GM12801 (cell line): ENCODE data around the gene BTBD17.

Experiments used
- TF ChIP-seq, protein P1 (sequence below): IDR thresholded peaks from one replicate; pipeline ENCODE4 v1.5.1; 2011; ENCODE audit warnings: control low read depth; ENCODE audit not compliant: insufficient read length; ENCODE audit errors: extremely low read depth

The BTBD17 gene

DNA sequence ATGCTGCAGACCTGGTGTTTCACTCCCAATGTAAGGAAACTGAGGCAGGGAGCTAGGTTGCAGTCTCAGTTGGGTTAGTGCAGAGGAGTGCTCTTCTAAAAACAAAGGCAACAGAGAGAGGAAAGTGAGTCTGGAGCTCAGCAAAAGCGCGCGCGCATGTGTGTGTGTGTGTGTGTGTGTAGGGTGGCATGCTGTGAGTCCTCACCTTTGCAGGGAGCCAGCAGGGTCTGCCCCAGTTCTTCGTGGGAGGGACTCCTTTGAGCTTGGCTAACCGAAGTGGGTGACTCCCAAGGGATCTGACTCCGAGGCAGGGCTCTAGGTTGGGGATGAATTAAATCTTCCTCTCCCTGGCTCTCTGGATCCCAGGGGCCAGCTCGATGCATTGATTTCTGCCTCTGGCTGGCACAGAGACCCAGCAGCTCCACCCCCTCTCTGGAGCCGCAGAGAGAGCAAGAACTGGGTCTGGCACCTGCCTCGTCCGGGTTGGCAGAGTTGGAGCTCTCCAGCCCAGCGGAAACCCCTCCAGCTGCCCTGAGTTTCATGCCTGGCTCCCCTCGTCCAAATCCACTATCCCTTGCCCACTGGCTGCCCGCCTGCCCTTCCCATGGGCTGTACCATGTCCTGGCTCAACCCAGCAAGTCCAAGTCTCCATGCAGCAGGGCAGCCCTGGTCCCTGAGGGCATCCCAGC, 1.3 kb upstream of the BTBD17 start:
- TF ChIP-seq, protein P1, sequence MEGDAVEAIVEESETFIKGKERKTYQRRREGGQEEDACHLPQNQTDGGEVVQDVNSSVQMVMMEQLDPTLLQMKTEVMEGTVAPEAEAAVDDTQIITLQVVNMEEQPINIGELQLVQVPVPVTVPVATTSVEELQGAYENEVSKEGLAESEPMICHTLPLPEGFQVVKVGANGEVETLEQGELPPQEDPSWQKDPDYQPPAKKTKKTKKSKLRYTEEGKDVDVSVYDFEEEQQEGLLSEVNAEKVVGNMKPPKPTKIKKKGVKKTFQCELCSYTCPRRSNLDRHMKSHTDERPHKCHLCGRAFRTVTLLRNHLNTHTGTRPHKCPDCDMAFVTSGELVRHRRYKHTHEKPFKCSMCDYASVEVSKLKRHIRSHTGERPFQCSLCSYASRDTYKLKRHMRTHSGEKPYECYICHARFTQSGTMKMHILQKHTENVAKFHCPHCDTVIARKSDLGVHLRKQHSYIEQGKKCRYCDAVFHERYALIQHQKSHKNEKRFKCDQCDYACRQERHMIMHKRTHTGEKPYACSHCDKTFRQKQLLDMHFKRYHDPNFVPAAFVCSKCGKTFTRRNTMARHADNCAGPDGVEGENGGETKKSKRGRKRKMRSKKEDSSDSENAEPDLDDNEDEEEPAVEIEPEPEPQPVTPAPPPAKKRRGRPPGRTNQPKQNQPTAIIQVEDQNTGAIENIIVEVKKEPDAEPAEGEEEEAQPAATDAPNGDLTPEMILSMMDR, result no peak

DNA sequence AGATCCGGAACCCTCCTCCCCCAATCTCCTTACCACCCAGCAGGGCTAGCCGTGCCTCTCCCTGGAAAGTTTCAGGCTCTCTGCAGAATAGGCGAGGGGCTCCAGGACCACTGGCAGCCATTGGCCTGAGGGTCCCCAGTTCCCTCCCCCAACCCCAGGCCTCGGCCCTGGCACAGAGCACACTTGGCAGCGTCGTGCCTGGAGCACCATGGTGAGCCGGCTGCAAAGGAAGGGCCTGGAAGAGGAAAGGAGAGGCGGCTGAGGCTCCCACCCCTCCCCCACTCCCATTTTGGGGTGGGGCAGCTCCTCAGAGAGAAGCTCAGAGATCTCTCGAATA, 369 bp upstream of the BTBD17 start:
- TF ChIP-seq, protein P1, result no peak

DNA sequence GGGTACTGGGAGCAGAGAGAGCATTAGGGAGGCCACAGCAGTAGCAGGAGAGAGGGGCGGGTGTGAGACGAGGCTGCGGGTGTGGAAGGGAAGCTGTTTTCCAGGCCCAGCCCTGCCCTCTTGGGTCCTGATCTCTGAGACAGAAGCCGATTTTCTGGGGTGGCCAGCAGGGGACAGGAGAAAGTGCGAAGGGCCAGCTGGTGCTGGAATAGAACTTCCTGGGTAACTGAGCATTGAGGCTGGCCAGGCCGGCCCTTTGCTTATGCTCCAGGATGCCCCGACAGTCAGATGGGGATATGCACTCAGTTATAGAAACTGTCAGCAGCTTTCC, 804 bp downstream of the BTBD17 start:
- TF ChIP-seq, protein P1, result no peak

DNA sequence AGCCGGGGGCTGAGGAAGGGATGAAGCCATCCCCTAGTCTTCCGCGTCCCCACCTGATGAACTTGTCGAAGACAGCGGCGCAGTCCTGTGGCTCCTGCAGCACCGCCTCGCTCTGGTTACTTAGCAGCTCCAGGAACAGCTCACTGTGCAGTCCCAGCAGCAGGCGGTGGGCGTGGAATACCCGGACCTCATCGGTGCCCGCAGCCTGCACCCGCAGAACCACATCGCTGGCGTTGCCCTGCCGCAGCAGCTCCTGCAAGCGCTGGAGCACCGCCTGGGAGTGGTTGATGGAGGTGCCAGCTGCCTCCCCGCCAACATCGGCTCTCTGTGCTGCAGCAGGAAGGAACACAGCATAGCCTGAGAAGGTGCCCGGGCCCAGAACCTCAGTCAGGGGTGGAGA, 1.8 kb downstream of the BTBD17 start:
- TF ChIP-seq, protein P1, result no peak

DNA sequence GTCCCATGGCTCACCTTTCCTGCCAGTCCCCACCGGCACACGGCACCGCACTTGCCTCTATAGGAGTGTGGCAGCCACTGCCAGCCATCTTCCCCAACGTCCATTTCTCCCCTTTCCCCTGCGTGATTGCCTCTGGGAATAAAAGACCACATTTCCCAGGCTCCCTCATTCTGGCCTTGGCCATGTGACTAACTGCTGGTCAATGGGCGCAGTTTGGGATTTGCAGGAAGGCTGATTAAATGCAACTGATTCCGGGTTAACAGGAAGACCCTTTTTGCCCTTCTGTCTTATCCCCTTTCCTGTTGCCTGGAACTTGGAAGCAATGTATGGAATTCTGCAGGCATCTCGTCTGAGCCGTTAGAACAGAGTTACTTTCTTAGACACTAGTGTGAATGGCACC, 3.0 kb downstream of the BTBD17 start:
- TF ChIP-seq, protein P1, result no peak

DNA sequence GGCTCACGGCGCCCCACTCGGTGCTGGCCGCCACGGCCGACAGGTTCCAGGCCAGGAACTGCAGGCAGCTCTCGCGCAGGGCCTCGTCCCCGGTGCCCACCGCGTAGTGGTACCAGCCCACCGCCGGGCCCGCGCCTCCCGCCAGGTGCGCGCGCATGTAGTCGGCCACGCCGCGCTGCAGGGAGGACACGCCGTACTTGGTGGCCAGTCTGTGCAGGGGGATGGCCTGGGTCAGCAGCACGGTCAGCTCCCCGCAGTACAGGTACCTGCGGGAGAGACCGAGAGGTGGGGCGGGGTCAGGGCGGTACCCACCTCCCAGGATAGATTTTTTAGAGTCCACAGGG, 4.2 kb downstream of the BTBD17 start:
- TF ChIP-seq, protein P1, result no peak

DNA sequence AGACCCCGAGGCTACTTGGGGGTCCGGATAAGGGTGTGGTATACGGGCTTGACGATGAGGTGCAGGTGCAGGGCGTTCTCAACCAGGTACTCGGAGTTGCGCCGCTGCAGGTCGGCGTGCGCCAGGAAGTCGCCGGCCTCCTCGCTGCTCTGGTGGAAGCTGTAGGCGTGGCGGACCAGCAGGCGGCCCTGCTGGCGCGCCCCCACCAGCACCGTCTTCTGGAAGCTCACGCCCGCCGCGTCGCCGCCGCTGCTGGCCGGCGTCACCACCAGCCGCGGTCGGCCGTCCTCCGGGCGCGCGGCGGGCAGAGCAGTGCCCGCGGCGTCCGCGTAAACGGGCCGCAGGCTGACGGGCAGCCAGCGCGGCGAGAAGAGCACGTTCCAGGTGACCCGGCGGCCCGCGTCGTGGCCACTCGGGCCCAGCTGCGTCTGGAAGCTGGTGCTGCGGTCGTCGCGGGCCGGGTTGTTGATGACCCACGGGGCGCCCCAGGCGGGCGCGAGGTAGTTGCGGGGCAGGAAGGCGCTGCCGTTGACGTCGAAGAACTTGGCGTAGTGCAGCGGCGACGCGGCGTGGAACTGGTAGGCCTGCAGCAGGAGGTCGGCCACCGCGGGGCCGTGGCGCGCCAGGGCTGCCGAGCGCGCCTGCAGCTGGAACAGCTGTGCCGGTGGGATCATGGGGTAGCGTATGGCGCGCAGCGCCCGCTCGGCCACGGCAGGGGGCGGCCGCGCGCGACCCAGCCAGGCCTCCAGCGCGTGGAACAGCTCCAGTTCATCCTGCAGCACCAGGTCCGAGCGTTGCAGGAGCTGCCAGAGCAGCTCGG, 4.8 kb downstream of the BTBD17 start:
- TF ChIP-seq, protein P1, result no peak
